Immature natural killer cell (primary cell): ENCODE data around the gene C1orf50. TPM values are rescaled to one million over a fixed set of nuclear protein-coding genes. Genes with fewer than 3 reads are reported as not detected.

Experiments used
- DNase-seq, 3 donors: peaks; one replicate each; pipeline ENCODE4 v3.0.0; 2022; ENCODE audit warnings: mixed read lengths in 1 of 3
- H3K27ac Mint-ChIP-seq, 6 donors: one replicate each; pipeline ENCODE4 v1.8.0; 2020; ENCODE audit warnings: mixed read lengths in 6 of 6, mild to moderate bottlenecking in 5 of 6, inconsistent platforms in 4 of 6, moderate library complexity in 3 of 6
- H3K27me3 Mint-ChIP-seq, 3 donors: one replicate each; pipeline ENCODE4 v1.8.0; 2020 to 2021; ENCODE audit warnings: low read depth in 3 of 3, mild to moderate bottlenecking in 3 of 3, mixed read lengths in 3 of 3, moderate library complexity in 3 of 3, inconsistent platforms in 1 of 3
- H3K36me3 Mint-ChIP-seq, 3 donors: one replicate each; pipeline ENCODE4 v1.8.0; 2020; ENCODE audit warnings: mixed read lengths in 3 of 3, inconsistent platforms in 2 of 3, mild to moderate bottlenecking in 2 of 3
- H3K4me1 Mint-ChIP-seq, 2 donors: one replicate each; pipeline ENCODE4 v1.8.0; 2020; ENCODE audit warnings: inconsistent platforms in 2 of 2, mild to moderate bottlenecking in 2 of 2, mixed read lengths in 2 of 2, moderate library complexity in 1 of 2
- H3K4me3 Mint-ChIP-seq, 5 donors: one replicate each; pipeline ENCODE4 v1.8.0; 2020; ENCODE audit warnings: mild to moderate bottlenecking in 5 of 5, mixed read lengths in 5 of 5, inconsistent platforms in 3 of 5, moderate library complexity in 3 of 5
- H3K9me3 Mint-ChIP-seq, 6 donors: one replicate each; pipeline ENCODE4 v1.8.0; 2020; ENCODE audit warnings: mild to moderate bottlenecking in 6 of 6, mixed read lengths in 6 of 6, inconsistent platforms in 4 of 6, moderate library complexity in 3 of 6
- polyA plus RNA-seq, 3 donors: library from polyadenylated mRNA; unstranded; fragments of 300-500 nt; fragmentation: Illumina TruSeq; gene quantifications; one replicate each; pipeline ENCODE4 v1.2.3, GENCODE V29; 2021

C1orf50 gene
- polyA plus RNA-seq, 3 donors from 2014 or later, result 4.7 to 8.8 (median 5.9) TPM

GRCh38 chr1:42777852-42778251 lies 10.8 kb downstream of the C1orf50 start:
- Mint-ChIP-seq H3K4me1 (peaks cover 11 to 14% of the 10 kb centered on the region in 2 donors), H3K27me3 (peaks cover 0 to 2% (median 0%) of the 10 kb centered on the region in 3 donors), H3K4me3 (no peak overlapping the region), H3K27ac (peak overlapping the region in 1 of 6 donors; percentile 56), H3K36me3 (peaks cover 15 to 46% (median 19%) of the 10 kb centered on the region in 3 donors), H3K9me3 (no peaks in the 10 kb centered on the region)
- DNase-seq, result peak in 2 of 3 donors; percentile 7 to 17

GRCh38 chr1:42779725-42780124 lies 12.7 kb downstream of the C1orf50 start:
- H3K4me1 Mint-ChIP-seq, result peaks cover 11 to 17% of the 10 kb centered on the region in 2 donors
- H3K4me3 Mint-ChIP-seq, result no peak overlapping the region
- H3K36me3 Mint-ChIP-seq, result peaks cover 15 to 40% (median 19%) of the 10 kb centered on the region in 3 donors
- no peaks in the 10 kb centered on the region for H3K9me3 Mint-ChIP-seq
- H3K27me3 Mint-ChIP-seq, result peaks cover 0 to 2% (median 0%) of the 10 kb centered on the region in 3 donors
- no peak for DNase-seq
- H3K27ac Mint-ChIP-seq, result peak overlapping the region in 1 of 6 donors; percentile 5

- H3K36me3 Mint-ChIP-seq, result peaks cover 15 to 36% (median 19%) of the 10 kb centered on the region in 3 donors
- no peak for DNase-seq
- H3K9me3 Mint-ChIP-seq, result no peaks in the 10 kb centered on the region
- H3K27me3 Mint-ChIP-seq, result peaks cover 0 to 2% (median 0%) of the 10 kb centered on the region in 3 donors
- H3K4me3 Mint-ChIP-seq, result no peak overlapping the region
- H3K27ac Mint-ChIP-seq, result no peak overlapping the region
- peaks cover 12 to 19% of the 10 kb centered on the region in 2 donors for H3K4me1 Mint-ChIP-seq
Measured at GRCh38 chr1:42780176-42780575, 13.1 kb downstream of the C1orf50 start.

- Mint-ChIP-seq H3K36me3 (peaks cover 4 to 14% (median 11%) of the 10 kb centered on the region in 3 donors), H3K4me3 (no peak overlapping the region), H3K4me1 (peaks cover 17 to 29% of the 10 kb centered on the region in 2 donors), H3K9me3 (no peaks in the 10 kb centered on the region), H3K27ac (no peak overlapping the region), H3K27me3 (peaks cover 0 to 2% (median 2%) of the 10 kb centered on the region in 3 donors)
- no peak for DNase-seq
Measured at GRCh38 chr1:42783092-42783491, 16.0 kb downstream of the C1orf50 start.

- Mint-ChIP-seq H3K9me3 (no peaks in the 10 kb centered on the region), H3K27ac (peak overlapping the region in 1 of 6 donors; percentile 51)
Measured at GRCh38 chr1:42784547-42784945, 17.5 kb downstream of the C1orf50 start.

GRCh38 chr1:42784946-42785693 lies 18.1 kb downstream of the C1orf50 start, which contains the start of gene TMEM269:
Gene TMEM269 (plus strand): TSS chr1:42784991. CDS start chr1:42789894, 4,903 bp downstream.
- Mint-ChIP-seq H3K27ac (peak within 1 kb of the TSS; percentile 56 to 79 (median 64)), H3K9me3 (no peaks in the 10 kb centered on the region), H3K4me1 (peaks cover 13 to 21% of the 10 kb centered on the region in 2 donors), H3K27me3 (peaks cover 0 to 5% (median 2%) of the 10 kb centered on the region in 3 donors), H3K4me3 (peak within 1 kb of the TSS; percentile 77 to 89 (median 83)), H3K36me3 (peaks cover 4 to 9% (median 4%) of the 10 kb centered on the region in 3 donors)
- peak; percentile 41 to 46 (median 45) for DNase-seq

More at GRCh38 chr1:42784547-42784945, 17.5 kb downstream of the C1orf50 start:
- Mint-ChIP-seq H3K36me3 (peaks cover 4 to 9% (median 4%) of the 10 kb centered on the region in 3 donors), H3K27me3 (peaks cover 0 to 3% (median 2%) of the 10 kb centered on the region in 3 donors), H3K4me3 (peak overlapping the region; percentile 25 to 83 (median 40)), H3K4me1 (peaks cover 13 to 27% of the 10 kb centered on the region in 2 donors)
- DNase-seq, result no peak

GRCh38 chr1:42786097-42786496 lies 19.0 kb downstream of the C1orf50 start:
- Mint-ChIP-seq H3K27me3 (peaks cover 0 to 5% (median 2%) of the 10 kb centered on the region in 3 donors), H3K9me3 (no peaks in the 10 kb centered on the region), H3K4me1 (peaks cover 12 to 21% of the 10 kb centered on the region in 2 donors), H3K4me3 (peak overlapping the region; percentile 77 to 89 (median 83)), H3K36me3 (peaks cover 4% of the 10 kb centered on the region in 3 donors), H3K27ac (peak overlapping the region in 3 of 6 donors; percentile 59 to 79 (median 68))
- DNase-seq, result no peak

GRCh38 chr1:42788021-42788420 lies 21.0 kb downstream of the C1orf50 start:
- no peak for DNase-seq
- no peaks in the 10 kb centered on the region for H3K9me3 Mint-ChIP-seq
- no peaks in the 10 kb centered on the region for H3K36me3 Mint-ChIP-seq
- peaks cover 0 to 3% (median 2%) of the 10 kb centered on the region in 3 donors for H3K27me3 Mint-ChIP-seq
- no peak overlapping the region for H3K4me3 Mint-ChIP-seq
- no peak overlapping the region for H3K27ac Mint-ChIP-seq
- peaks cover 12 to 21% of the 10 kb centered on the region in 2 donors for H3K4me1 Mint-ChIP-seq

- no peak overlapping the region for H3K4me3 Mint-ChIP-seq
- DNase-seq, result no peak
- H3K9me3 Mint-ChIP-seq, result no peaks in the 10 kb centered on the region
- H3K36me3 Mint-ChIP-seq, result no peaks in the 10 kb centered on the region
- H3K27me3 Mint-ChIP-seq, result peaks cover 0 to 4% (median 2%) of the 10 kb centered on the region in 3 donors
- no peak overlapping the region for H3K27ac Mint-ChIP-seq
- H3K4me1 Mint-ChIP-seq, result no peaks in the 10 kb centered on the region
Measured at GRCh38 chr1:42793824-42794223, 26.8 kb downstream of the C1orf50 start.

- Mint-ChIP-seq H3K9me3 (no peaks in the 10 kb centered on the region), H3K36me3 (no peaks in the 10 kb centered on the region), H3K27ac (no peak overlapping the region), H3K4me3 (no peak overlapping the region), H3K4me1 (no peaks in the 10 kb centered on the region), H3K27me3 (peaks cover 0 to 4% (median 0%) of the 10 kb centered on the region in 3 donors)
- DNase-seq, result no peak
Measured at GRCh38 chr1:42797414-42797813, 30.4 kb downstream of the C1orf50 start.

- no peaks in the 10 kb centered on the region for H3K36me3 Mint-ChIP-seq
- H3K9me3 Mint-ChIP-seq, result no peaks in the 10 kb centered on the region
- H3K27ac Mint-ChIP-seq, result no peak overlapping the region
- H3K27me3 Mint-ChIP-seq, result peaks cover 0 to 4% (median 0%) of the 10 kb centered on the region in 3 donors
- H3K4me1 Mint-ChIP-seq, result no peaks in the 10 kb centered on the region
- DNase-seq, result no peak
- H3K4me3 Mint-ChIP-seq, result no peak overlapping the region
Measured at GRCh38 chr1:42797979-42798378, 30.9 kb downstream of the C1orf50 start.

- no peak overlapping the region for H3K4me3 Mint-ChIP-seq
- peaks cover 12 to 19% (median 19%) of the 10 kb centered on the region in 3 donors for H3K36me3 Mint-ChIP-seq
- H3K9me3 Mint-ChIP-seq, result no peaks in the 10 kb centered on the region
- DNase-seq, result no peak
- no peak overlapping the region for H3K27ac Mint-ChIP-seq
- peaks cover 0 to 2% (median 0%) of the 10 kb centered on the region in 3 donors for H3K27me3 Mint-ChIP-seq
- H3K4me1 Mint-ChIP-seq, result peaks cover 0 to 1% of the 10 kb centered on the region in 2 donors
Measured at GRCh38 chr1:42801832-42802473, 34.9 kb downstream of the C1orf50 start.

- Mint-ChIP-seq H3K27ac (no peak overlapping the region), H3K4me1 (peaks cover 0 to 5% of the 10 kb centered on the region in 2 donors), H3K9me3 (no peaks in the 10 kb centered on the region), H3K27me3 (peaks cover 0 to 2% (median 0%) of the 10 kb centered on the region in 3 donors), H3K4me3 (no peak overlapping the region), H3K36me3 (peaks cover 12 to 19% (median 19%) of the 10 kb centered on the region in 3 donors)
- DNase-seq, result no peak
Measured at GRCh38 chr1:42806171-42806570, 39.1 kb downstream of the C1orf50 start.

GRCh38 chr1:42806593-42806992 lies 39.5 kb downstream of the C1orf50 start:
- Mint-ChIP-seq H3K36me3 (peaks cover 15 to 21% (median 19%) of the 10 kb centered on the region in 3 donors), H3K4me3 (no peak overlapping the region)

More at GRCh38 chr1:42806593-42806992, 39.5 kb downstream of the C1orf50 start:
- Mint-ChIP-seq H3K9me3 (no peaks in the 10 kb centered on the region), H3K27ac (no peak overlapping the region), H3K27me3 (peaks cover 0 to 2% (median 0%) of the 10 kb centered on the region in 3 donors), H3K4me1 (peaks cover 0 to 5% of the 10 kb centered on the region in 2 donors)
- no peak for DNase-seq
